Gastrocnemius medialis (tissue), 4 donors: ENCODE results near the gene ZNF341.
"Not testable (repeated sequence)": the region's sequence is repeated elsewhere in the genome, so short reads cannot be mapped to it uniquely, and the experiment has no call there.

Experiments
- CTCF ChIP-seq, 5 experiments: fragments of 450-650 bp in 3 of 5; fragments of 200-600 bp in 2 of 5; sonication (generic) in 2 of 5; IDR thresholded peaks in 4 of 5; conservative IDR thresholded peaks in 1 of 5; 1 replicate in 4 of 5; 2 replicates in 1 of 5; pipeline ENCODE4 v1.5.1; 2016 to 2019; ENCODE audit warnings: antibody characterized with exemption in 5 of 5, mild to moderate bottlenecking in 3 of 5, moderate library complexity in 3 of 5
- POLR2A ChIP-seq, 2 donors: fragments of 450-650 bp; IDR thresholded peaks; one replicate each; pipeline ENCODE4 v1.6.1; 2017; ENCODE audit warnings: antibody characterized with exemption in 2 of 2, mild to moderate bottlenecking in 2 of 2, moderate library complexity in 2 of 2

DNA sequence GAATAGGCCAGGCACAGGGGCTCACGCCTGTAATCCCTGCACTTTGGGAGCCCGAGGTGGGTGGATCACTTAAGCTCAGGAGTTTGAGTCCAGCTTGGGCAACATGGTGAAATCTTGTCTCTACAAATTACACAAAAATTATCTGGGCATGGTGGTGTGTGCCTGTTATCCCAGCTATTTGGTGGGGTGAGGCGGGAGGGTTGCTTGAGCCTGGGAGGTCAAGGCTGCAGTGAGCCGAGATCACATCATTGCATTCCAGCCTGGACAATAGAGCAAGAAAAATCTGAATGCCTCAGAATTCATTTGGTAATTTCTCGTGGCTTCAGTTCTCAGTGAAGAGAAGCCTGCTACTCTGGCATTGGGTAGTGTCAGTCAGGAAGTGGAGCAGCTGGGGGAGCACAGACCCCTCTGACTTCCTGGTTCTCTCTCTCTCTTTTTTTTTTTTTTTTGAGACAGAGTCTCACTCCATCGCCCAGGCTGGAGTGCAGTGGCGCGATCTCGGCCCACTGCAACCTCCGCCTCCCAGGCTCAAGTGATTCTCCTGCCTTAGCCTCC lies 24.2 kb downstream of the ZNF341 start:
- not testable (repeated sequence) for TF ChIP-seq CTCF (IDR thresholded peaks at IDR 0.05 in 4 of 5, conservative IDR thresholded peaks at IDR 0.05 in 1 of 5); POLR2A (IDR thresholded peaks at IDR 0.05)
